Activated naive CD4-positive, alpha-beta T cell treated with anti-CD3 and anti-CD28 coated beads, Interleukin-2, amount 10 ng/mL, durations not matched to agents 7 days and 5 days (primary cell): Measurements from ENCODE around the gene NOL4L.

Experiments used
- CTCF ChIA-PET: fragments of 350-600 bp; sonication (Branson Sonifier 250); formaldehyde crosslinking; loops from one replicate; lab custom pipeline; 2021; ENCODE audit warnings: antibody characterized with exemption; lab: Charles Lee
- DNase-seq: peaks from one replicate; pipeline ENCODE4 v3.0.0-alpha.2; 2020
- H3K27ac Mint-ChIP-seq: one replicate; pipeline ENCODE4 v1.8.0; 2021; ENCODE audit warnings: mild to moderate bottlenecking, moderate library complexity, mixed read lengths
- H3K27me3 Mint-ChIP-seq: one replicate; pipeline ENCODE4 v1.8.0; 2021; ENCODE audit warnings: mild to moderate bottlenecking, mixed read lengths
- H3K36me3 Mint-ChIP-seq: one replicate; pipeline ENCODE4 v1.8.0; 2021; ENCODE audit warnings: mixed read lengths
- H3K4me1 Mint-ChIP-seq: one replicate; pipeline ENCODE4 v1.8.0; 2021; ENCODE audit warnings: mixed read lengths
- H3K4me3 Mint-ChIP-seq: one replicate; pipeline ENCODE4 v1.8.0; 2021; ENCODE audit warnings: mild to moderate bottlenecking, moderate library complexity, mixed read lengths
- H3K9me3 Mint-ChIP-seq: one replicate; pipeline ENCODE4 v1.8.0; 2021; ENCODE audit warnings: mixed read lengths

Gene NOL4L

DNA sequence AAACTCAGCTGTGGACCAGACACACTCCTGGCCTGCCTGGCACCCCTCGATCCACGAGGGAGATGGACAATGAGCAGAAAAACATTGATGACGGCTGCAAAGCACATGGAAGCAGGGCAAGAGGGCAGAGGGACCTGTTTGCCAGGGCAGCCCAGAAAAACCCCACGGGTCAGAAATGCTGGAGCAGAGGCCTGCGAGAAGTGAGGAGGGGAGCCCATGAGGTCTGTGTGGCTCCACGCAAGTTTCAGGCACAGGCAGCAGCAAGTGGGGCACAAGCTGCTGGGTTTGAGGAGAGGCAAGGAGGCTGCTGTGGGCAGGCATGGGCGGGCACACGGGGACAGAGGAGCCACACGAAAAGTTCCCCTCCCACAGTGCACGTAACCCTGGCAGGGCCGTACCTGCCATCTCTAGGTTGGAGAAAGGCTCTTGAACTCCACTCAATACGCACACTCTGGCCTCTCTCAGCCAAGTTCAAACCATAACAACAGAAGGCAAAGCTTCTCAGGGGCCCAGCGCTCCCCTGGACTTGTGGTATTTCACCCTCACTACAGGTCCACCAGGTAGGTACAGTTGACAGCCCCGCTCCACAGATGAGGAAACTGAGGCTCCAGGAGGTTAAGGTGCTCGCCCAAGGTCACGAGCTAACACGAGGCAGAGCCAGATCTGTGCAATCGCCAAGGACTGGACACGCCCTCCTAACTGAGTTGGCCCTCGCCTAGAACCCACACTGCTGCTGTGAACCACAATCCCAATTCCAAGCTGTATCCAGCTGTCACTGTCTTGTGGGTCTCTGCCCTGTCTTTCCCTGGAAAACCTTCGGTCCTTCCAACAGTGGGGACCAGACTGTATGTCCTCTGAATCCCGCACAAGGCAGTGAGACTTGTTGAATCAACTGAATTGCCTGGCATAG, 108.2 kb downstream of the NOL4L start:
- Mint-ChIP-seq H3K4me1 (peaks cover 15% of the 10 kb centered on the region), H3K9me3 (no peaks in the 10 kb centered on the region), H3K27ac (peak overlapping the region; percentile 64), H3K4me3 (no peak overlapping the region), H3K36me3 (no peaks in the 10 kb centered on the region), H3K27me3 (no peaks in the 10 kb centered on the region)
- DNase-seq = peak; percentile 13
- CTCF ChIA-PET = interaction anchor here (1.9 kb wide), 1 partner anchor 18 kb away, joined by 5 read pairs; no protein-coding TSS in a partner anchor

DNA sequence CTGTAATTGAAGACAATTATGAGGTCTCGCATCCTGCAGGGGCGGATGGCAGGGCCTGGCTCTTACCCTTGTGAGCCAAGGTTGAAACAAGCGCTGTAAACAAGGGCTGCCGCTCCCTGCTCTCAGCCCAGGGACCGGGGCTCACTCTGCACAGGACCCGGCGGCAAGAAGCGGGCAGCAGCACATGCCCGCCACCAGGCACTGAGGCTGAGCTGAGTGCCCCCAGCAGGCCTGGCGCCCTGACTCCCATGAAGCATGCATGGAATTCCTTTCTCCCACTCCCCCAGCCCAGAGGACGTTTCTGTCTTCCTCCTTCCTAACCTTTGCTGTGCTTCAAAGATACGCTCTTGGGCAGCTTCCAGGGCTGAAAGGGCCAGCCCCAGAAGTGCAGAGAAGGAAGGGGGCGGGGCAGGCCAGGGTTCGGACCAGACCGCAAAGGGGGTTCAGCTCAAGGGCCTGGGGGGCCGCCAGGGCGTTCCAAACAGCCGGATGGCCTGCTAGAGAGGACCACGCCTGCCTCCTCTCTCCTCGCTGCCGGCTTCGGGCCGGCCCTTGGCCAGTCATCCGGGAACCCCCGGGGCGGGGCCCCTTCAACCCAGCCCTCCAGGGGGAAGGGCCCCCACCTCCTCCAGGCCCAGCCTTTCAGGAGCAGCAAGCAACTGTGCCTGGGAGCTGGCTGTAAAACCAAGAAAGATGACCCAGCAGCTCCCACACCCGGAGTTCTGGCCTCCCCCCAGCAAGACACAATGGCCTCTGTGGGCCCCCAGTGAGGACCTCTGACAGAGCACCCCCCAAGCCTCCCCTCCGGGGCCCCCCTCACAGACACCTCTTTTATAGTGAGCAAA, 109.9 kb downstream of the NOL4L start:
- Mint-ChIP-seq H3K27ac (no peak overlapping the region), H3K36me3 (no peaks in the 10 kb centered on the region), H3K4me1 (peaks cover 14% of the 10 kb centered on the region), H3K27me3 (no peaks in the 10 kb centered on the region), H3K4me3 (no peak overlapping the region), H3K9me3 (no peaks in the 10 kb centered on the region)
- CTCF ChIA-PET = interaction anchor here (1.5 kb wide), 1 partner anchor 17 kb away, joined by 3 read pairs; no protein-coding TSS in a partner anchor
- DNase-seq = no peak

DNA sequence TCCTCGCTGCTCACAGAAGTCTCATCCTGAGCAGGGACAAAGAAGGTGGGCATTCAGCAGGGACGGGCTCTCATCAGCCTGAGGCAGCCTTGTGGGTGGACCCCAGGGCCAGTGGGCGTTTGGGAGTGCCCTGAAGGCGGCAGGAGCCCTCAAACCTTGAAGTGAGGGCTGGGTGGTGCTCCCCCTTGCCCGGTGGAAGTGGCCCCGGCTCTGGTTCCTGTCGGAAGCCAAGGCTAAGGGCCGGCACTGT, 110.5 kb downstream of the NOL4L start:
- Mint-ChIP-seq H3K4me1 (peaks cover 14% of the 10 kb centered on the region), H3K27me3 (no peaks in the 10 kb centered on the region), H3K36me3 (no peaks in the 10 kb centered on the region), H3K4me3 (no peak overlapping the region), H3K9me3 (no peaks in the 10 kb centered on the region), H3K27ac (no peak overlapping the region)
- CTCF ChIA-PET = interaction anchor here (1.5 kb wide), 1 partner anchor 17 kb away, joined by 3 read pairs; no protein-coding TSS in a partner anchor
- DNase-seq = no peak

DNA sequence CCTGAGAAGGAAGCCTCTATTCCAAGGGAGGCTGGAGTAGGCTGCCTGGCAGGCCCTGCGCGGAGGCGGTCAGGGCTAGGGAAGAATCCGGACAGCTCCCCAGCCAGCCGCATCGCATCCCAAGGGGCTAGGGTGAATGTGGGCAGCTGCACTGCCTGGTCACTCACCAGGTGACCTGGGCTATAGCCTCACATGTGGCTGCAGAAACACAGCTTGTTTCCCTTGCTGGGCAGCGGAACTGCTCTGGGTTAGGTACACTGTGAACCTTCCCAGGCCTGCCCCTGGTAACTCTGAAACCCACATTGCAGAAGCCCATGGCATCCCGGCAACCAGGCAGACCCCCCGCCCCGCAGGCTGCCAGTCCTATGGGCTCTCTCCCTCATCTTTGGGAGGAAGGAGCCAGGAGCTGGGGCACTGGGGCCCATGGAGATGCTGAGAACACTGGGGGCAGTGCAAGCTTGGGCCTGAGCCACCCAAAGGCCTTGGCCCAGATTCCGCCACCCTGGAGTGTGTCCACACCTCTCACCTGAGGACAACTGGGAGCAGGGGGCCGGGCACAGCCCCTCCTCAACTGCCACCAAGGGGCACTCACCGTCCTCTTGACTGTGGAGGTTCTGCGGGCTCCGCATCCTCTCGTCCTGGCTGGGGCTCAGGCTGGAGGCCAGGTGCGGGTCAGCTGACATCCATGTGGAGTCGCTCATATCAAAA, 111.0 kb downstream of the NOL4L start:
- no peak overlapping the region for H3K27ac Mint-ChIP-seq
- no peak overlapping the region for H3K4me3 Mint-ChIP-seq
- H3K4me1 Mint-ChIP-seq = peaks cover 14% of the 10 kb centered on the region
- H3K9me3 Mint-ChIP-seq = no peaks in the 10 kb centered on the region
- CTCF ChIA-PET = interaction anchor here (1.5 kb wide), 1 partner anchor 16 kb away, joined by 3 read pairs; no protein-coding TSS in a partner anchor
- no peaks in the 10 kb centered on the region for H3K27me3 Mint-ChIP-seq
- H3K36me3 Mint-ChIP-seq = no peaks in the 10 kb centered on the region
- no peak for DNase-seq

DNA sequence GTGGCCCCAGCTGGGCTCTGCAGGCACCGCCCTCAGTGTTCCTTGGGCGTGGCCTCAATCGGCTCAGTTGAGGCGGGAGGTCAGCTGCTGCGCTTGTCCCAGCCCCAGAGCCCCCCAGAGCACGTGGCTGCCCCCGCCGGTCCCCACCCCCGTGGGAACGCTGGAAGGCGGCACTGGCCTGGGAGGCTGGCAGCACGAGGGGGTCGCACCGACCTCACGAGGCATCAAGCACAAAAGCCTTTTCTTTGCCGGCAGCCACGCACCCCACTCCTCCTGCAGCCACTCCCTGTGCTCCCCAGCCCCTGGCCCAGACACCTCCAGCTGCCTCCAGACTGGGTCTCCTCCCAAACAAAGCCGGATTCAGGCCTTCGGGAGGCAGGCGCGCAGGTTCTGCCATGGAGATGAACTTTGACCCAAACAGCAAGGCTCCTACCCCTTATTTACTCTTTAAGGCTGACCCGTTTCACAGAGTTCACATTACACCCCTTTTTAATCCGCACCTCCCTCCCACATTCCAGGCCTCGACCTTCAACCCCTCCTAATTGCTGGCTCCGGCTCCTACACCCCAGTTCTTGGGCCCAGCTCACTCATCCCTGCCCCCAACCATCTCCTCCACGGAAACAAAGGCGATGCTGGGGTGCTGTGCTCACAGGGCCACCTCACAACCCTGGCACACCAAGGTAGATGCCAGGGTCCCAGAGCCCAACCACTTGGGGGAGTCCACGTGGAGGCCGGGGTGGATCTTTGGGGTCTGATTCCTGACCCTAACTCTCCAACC, 111.7 kb downstream of the NOL4L start:
- Mint-ChIP-seq H3K36me3 (no peaks in the 10 kb centered on the region), H3K9me3 (no peaks in the 10 kb centered on the region), H3K27ac (no peak overlapping the region), H3K4me1 (peaks cover 14% of the 10 kb centered on the region), H3K27me3 (no peaks in the 10 kb centered on the region), H3K4me3 (no peak overlapping the region)
- CTCF ChIA-PET = interaction anchor here (1.5 kb wide), 1 partner anchor 15 kb away, joined by 3 read pairs; no protein-coding TSS in a partner anchor
- DNase-seq = no peak

DNA sequence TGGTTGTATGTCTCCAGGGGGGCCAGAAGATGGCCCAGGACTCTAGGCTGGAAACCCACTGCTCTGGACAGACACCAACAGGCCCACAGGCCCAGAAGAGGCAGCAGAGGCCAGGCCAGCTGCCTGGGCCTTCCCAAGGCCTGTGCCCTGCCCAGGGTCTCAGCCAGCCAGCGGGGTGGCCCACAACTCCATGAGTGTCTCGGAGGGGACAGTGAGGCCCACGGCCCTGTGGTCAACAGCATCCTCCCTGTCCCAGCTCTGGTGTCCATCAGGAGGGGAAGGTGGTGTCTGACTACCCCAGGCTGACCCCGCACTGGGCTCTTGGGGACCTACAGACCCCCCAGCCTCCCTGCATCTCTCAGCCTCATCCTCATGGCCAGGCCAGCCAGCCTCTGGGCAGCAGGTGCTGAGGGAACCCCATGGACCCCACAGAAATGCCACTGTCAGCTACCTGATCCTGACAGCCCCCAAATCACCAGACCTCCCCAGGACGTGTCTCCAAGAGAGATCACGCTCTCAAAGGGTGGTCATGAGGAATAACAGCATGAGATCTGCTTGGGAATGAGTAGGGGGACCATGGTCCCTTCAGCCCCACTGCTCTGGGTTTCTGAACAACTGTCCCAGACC, 112.4 kb downstream of the NOL4L start:
- H3K36me3 Mint-ChIP-seq = no peaks in the 10 kb centered on the region
- H3K4me1 Mint-ChIP-seq = peaks cover 14% of the 10 kb centered on the region
- H3K27ac Mint-ChIP-seq = no peak overlapping the region
- no peaks in the 10 kb centered on the region for H3K9me3 Mint-ChIP-seq
- no peak for DNase-seq
- H3K4me3 Mint-ChIP-seq = no peak overlapping the region
- H3K27me3 Mint-ChIP-seq = no peaks in the 10 kb centered on the region
- CTCF ChIA-PET = no interaction called here

DNA sequence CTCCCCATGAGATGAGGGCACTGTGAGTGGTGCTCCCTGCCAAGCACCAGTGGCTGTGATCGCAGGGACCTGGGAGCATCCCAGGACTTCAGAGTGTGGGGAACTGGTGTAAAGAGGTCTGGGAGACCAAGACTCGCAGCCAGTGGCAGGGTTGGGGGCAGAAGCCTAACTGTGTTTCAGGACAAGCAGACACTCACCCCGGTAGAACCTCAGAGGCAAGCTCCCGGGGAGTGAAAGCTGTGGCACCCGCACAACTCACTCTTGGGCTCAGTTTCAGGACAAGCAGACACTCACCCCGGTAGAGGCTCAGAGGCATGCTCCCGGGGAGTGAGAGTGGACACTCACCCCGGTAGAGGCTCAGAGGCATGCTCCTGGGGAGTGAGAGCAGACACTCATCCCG, 114.2 kb downstream of the NOL4L start:
- H3K27ac Mint-ChIP-seq = no peak overlapping the region
- DNase-seq = no peak

DNA sequence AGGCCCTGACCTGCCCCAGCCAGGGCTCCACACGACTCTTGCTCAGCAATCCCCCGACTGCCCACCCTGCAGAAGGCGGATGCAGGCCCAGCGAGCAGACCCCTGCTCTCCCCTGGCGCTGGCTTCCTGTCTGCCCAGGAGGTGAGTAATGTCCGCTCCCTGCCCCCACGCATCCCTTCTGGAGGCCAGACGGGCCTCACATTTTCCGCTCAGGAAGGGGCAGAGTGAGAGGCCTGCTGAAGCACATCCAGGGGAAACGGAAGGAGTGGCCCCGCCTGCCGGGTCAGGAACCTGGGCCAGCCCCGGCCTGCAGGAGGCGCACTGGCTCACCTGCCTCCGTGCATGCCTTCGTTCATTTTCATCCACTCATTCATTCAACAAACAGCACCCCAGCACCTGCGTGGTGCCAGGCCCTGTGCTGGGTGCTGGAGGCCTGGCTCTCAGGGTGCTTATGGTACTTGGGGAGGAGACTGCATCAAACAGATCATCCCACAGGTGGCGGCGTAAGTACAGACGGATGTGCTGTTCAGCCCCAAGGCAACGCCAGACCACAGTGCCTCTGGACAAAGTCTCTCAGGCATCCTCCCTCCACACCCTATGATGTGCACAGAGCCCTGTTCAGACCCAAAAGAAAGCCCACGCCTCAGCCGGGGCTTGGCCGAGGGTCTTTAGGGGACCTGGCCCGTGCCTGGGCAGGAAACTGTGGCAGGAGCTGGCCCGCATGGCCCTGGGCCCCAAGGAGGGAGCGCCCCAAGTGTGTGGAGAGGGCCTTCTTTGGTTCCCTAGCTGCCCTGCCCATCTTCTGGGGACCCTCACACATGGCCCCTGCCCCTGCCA, 114.9 kb downstream of the NOL4L start:
- peak; percentile 45 for DNase-seq
- H3K9me3 Mint-ChIP-seq = no peaks in the 10 kb centered on the region
- no peak overlapping the region for H3K4me3 Mint-ChIP-seq
- CTCF ChIA-PET = interaction anchor here (1.1 kb wide), 1 partner anchor 38 kb away, joined by 4 read pairs; no protein-coding TSS in a partner anchor
- no peaks in the 10 kb centered on the region for H3K36me3 Mint-ChIP-seq
- no peaks in the 10 kb centered on the region for H3K4me1 Mint-ChIP-seq
- H3K27ac Mint-ChIP-seq = no peak overlapping the region
- no peaks in the 10 kb centered on the region for H3K27me3 Mint-ChIP-seq

More for the DNA sequence above, 114.2 kb downstream of the NOL4L start:
- H3K9me3 Mint-ChIP-seq = no peaks in the 10 kb centered on the region
- no peaks in the 10 kb centered on the region for H3K27me3 Mint-ChIP-seq
- peaks cover 3% of the 10 kb centered on the region for H3K4me1 Mint-ChIP-seq
- CTCF ChIA-PET = interaction anchor here (0.8 to 1.1 kb wide), 2 partner anchors 37 to 51 kb away, joined by 3 to 4 read pairs; no protein-coding TSS in a partner anchor
- no peaks in the 10 kb centered on the region for H3K36me3 Mint-ChIP-seq
- H3K4me3 Mint-ChIP-seq = no peak overlapping the region

DNA sequence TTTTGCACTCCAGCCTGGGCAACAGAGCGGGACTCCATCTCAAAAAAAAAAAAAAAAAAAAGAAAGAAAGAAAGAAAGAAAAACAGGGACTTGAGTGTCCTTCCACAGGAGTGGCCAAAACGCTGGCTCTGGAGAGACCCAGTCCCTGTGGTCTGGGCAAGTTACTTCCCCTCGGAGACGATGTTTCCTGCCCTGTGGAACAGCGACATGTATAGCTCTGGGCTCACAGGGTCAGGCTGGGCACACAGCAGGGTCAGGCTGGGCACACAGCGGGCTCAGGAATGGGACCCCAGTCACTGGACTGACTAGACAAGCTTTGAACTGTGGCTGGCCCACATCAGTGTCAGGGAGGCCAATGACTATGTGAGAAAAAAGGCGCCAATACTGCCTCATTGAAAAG, 116.3 kb downstream of the NOL4L start:
- H3K9me3 Mint-ChIP-seq = no peaks in the 10 kb centered on the region
- no peak overlapping the region for H3K27ac Mint-ChIP-seq
- no peaks in the 10 kb centered on the region for H3K27me3 Mint-ChIP-seq
- CTCF ChIA-PET = no interaction called here
- no peak overlapping the region for H3K4me3 Mint-ChIP-seq
- H3K4me1 Mint-ChIP-seq = no peaks in the 10 kb centered on the region
- no peak for DNase-seq
- no peaks in the 10 kb centered on the region for H3K36me3 Mint-ChIP-seq

DNA sequence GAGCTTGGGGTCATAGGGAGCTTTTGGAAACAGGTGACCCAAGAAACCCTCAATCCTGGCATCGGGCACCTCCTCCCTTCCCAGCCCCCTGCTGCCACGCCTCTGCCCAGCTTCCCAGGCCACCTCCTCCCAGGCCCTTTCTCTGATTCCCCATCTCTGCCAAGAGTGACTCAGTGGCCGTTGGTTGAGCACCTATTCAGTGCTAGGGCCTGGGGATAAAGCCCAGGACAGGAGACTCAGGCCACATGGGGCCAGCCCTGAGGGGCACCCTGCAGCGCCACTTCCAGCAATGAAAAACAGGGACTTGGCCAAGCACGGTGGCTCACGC, 116.9 kb downstream of the NOL4L start:
- H3K4me1 Mint-ChIP-seq = no peaks in the 10 kb centered on the region
- no peak overlapping the region for H3K27ac Mint-ChIP-seq
- no peak for DNase-seq
- no peaks in the 10 kb centered on the region for H3K27me3 Mint-ChIP-seq
- no peak overlapping the region for H3K4me3 Mint-ChIP-seq
- CTCF ChIA-PET = no interaction called here
- no peaks in the 10 kb centered on the region for H3K36me3 Mint-ChIP-seq
- H3K9me3 Mint-ChIP-seq = no peaks in the 10 kb centered on the region

DNA sequence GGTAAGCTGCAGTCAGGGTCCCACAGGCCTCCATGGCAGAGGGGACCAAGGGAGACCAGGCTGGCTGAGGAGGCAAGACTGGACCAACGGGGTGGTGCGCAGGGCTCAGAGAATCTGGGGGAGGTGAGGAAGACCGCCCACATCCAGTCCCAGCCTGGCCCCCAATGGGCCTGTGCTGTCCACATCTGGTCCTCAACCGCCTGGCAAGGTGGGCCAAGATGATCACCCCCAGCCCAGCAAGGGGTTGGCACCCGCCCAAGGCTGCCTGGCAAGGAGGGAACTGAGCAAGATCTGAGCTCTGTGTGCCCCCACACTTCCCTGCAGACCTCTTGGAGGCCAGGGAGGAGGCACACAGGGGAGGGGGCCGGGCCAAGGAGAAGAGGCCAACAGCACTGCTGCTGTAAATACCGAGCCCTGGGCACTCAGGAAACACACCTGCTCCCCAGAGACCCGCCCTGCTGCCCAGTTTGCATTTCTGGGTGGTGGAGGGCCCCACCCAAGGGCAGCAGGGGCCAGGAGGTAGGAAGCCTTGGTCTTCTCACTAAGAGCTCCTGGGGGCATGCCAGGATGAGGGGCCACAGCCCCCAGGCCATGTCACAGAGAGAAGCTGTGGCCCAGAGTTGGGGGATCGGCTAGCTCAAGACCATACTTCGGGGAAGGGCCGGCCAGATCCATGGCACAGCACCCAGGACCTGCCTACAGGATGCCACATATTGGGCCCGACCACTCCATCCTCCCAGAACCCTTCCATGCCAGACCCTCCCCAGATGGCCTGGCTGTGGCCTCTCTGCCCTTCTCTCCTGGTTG, 117.4 kb downstream of the NOL4L start:
- H3K36me3 Mint-ChIP-seq = no peaks in the 10 kb centered on the region
- H3K4me3 Mint-ChIP-seq = no peak overlapping the region
- CTCF ChIA-PET = no interaction called here
- no peaks in the 10 kb centered on the region for H3K9me3 Mint-ChIP-seq
- DNase-seq = no peak
- no peaks in the 10 kb centered on the region for H3K4me1 Mint-ChIP-seq
- no peak overlapping the region for H3K27ac Mint-ChIP-seq
- H3K27me3 Mint-ChIP-seq = no peaks in the 10 kb centered on the region
